Osteocyte (in vitro differentiated cells): ENCODE results near the gene PMEPA1. TPM values are rescaled to one million over a fixed set of nuclear protein-coding genes. Genes with fewer than 3 reads are reported as not detected.

ENCODE experiments used
- DNase-seq: peaks from one replicate; pipeline ENCODE4 v3.0.0; 2021; ENCODE audit warnings: mixed read lengths; ENCODE audit not compliant: unreplicated experiment; ENCODE audit errors: extremely low spot score
- H3K27ac Mint-ChIP-seq: one replicate; pipeline ENCODE4 v1.8.0; 2021; ENCODE audit warnings: mild to moderate bottlenecking, mixed read lengths; ENCODE audit not compliant: unreplicated experiment
- H3K27me3 Mint-ChIP-seq: one replicate; pipeline ENCODE4 v1.8.0; 2021; ENCODE audit warnings: mixed read lengths; ENCODE audit not compliant: unreplicated experiment
- H3K36me3 Mint-ChIP-seq: one replicate; pipeline ENCODE4 v1.8.0; 2021; ENCODE audit warnings: mixed read lengths; ENCODE audit not compliant: unreplicated experiment
- H3K4me1 Mint-ChIP-seq: one replicate; pipeline ENCODE4 v1.8.0; 2021; ENCODE audit warnings: mixed read lengths; ENCODE audit not compliant: unreplicated experiment
- H3K4me3 Mint-ChIP-seq: one replicate; pipeline ENCODE4 v1.8.0; 2021; ENCODE audit warnings: mild to moderate bottlenecking, moderate library complexity, mixed read lengths; ENCODE audit not compliant: unreplicated experiment
- H3K9me3 Mint-ChIP-seq: one replicate; pipeline ENCODE4 v1.8.0; 2021; ENCODE audit warnings: mixed read lengths; ENCODE audit not compliant: unreplicated experiment
- total RNA-seq: library from RNA; stranded (reverse); gene quantifications from 2 replicates; pipeline ENCODE4 v1.2.1, GENCODE V29; 2021
- TF ChIP-seq, protein P1 (sequence below): fragments of 200-600 bp; sonication (generic); IDR thresholded peaks from 2 replicates; pipeline ENCODE4 v1.5.0; 2021; ENCODE audit warnings: antibody characterized with exemption, mild to moderate bottlenecking, moderate library complexity

PMEPA1 gene
- total RNA-seq, 1 donor from 2014 or later: 24.1 TPM

DNA sequence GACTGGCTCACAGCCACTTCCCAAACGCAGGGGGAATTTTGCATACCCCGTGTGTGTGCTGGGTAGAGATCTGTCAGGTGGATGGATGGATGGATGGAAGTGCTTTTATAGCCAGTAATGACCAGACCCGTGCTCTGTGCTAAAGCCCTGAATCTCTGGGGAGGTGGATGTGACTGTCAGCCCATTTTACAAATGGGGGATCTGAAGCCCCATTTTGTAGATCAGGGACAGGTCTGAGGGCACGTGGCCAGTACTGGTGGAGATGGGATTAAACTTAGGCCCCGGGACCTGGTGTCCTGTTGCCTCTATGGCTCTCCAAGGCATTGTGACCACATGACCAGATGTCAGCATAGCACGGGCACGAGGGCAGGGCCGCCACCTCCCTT, 51.4 kb downstream of the PMEPA1 start:
- TF ChIP-seq, protein P1, sequence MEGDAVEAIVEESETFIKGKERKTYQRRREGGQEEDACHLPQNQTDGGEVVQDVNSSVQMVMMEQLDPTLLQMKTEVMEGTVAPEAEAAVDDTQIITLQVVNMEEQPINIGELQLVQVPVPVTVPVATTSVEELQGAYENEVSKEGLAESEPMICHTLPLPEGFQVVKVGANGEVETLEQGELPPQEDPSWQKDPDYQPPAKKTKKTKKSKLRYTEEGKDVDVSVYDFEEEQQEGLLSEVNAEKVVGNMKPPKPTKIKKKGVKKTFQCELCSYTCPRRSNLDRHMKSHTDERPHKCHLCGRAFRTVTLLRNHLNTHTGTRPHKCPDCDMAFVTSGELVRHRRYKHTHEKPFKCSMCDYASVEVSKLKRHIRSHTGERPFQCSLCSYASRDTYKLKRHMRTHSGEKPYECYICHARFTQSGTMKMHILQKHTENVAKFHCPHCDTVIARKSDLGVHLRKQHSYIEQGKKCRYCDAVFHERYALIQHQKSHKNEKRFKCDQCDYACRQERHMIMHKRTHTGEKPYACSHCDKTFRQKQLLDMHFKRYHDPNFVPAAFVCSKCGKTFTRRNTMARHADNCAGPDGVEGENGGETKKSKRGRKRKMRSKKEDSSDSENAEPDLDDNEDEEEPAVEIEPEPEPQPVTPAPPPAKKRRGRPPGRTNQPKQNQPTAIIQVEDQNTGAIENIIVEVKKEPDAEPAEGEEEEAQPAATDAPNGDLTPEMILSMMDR: no peak
- DNase-seq: no peak
- H3K36me3 Mint-ChIP-seq: peaks cover 21% of the 10 kb centered on the region
- H3K9me3 Mint-ChIP-seq: no peaks in the 10 kb centered on the region
- H3K27me3 Mint-ChIP-seq: no peaks in the 10 kb centered on the region
- peaks cover 1% of the 10 kb centered on the region for H3K4me1 Mint-ChIP-seq
- no peak overlapping the region for H3K4me3 Mint-ChIP-seq
- no peak overlapping the region for H3K27ac Mint-ChIP-seq

DNA sequence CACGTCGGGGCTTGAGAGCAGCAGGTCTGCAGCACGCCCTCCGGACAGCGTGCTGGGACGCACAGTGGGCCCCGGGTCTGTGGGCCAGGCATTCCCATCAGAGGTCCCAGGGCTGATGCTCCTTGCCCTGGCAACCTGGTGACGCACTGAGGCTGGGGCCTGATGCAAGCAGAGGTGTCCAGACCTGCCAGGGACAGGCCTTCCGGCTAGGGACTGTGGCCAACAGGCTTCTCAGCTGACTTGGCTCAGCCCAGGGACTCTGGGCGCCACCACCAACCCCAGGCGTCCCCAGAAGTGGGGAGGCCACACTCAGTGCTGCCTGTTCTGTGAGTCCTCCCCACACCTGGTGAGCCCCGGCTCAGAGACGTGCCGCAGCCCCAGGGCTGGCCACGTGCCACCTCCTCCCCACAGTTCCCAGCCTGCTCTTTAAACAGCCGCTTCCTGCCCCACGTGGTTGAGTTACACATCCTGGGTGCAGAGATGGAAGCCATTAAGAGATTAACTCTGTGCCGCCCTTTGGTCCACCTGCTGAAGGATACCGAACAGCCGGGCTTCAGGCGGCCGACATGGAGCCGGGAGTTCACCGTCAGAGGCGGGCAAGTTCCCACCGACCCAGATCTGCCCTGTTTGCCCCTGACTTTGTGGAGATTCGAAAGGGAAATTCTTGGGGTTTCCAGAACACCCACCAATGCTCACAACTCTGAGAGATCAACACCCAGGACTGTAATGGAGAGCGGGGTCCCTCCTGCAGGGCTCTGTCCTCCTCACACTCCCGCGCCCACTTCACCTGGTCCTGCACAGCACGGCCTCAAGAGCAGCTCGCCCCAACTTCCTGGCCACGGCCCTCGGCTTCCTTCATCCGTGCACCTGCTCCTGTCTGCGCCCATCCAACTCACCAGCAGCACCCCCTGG, 52.0 kb downstream of the PMEPA1 start:
- peaks cover 1% of the 10 kb centered on the region for H3K4me1 Mint-ChIP-seq
- H3K27me3 Mint-ChIP-seq: no peaks in the 10 kb centered on the region
- H3K9me3 Mint-ChIP-seq: no peaks in the 10 kb centered on the region
- TF ChIP-seq, protein P1: no peak
- no peak overlapping the region for H3K27ac Mint-ChIP-seq
- DNase-seq: peak; percentile 79
- H3K36me3 Mint-ChIP-seq: peaks cover 21% of the 10 kb centered on the region
- H3K4me3 Mint-ChIP-seq: no peak overlapping the region

DNA sequence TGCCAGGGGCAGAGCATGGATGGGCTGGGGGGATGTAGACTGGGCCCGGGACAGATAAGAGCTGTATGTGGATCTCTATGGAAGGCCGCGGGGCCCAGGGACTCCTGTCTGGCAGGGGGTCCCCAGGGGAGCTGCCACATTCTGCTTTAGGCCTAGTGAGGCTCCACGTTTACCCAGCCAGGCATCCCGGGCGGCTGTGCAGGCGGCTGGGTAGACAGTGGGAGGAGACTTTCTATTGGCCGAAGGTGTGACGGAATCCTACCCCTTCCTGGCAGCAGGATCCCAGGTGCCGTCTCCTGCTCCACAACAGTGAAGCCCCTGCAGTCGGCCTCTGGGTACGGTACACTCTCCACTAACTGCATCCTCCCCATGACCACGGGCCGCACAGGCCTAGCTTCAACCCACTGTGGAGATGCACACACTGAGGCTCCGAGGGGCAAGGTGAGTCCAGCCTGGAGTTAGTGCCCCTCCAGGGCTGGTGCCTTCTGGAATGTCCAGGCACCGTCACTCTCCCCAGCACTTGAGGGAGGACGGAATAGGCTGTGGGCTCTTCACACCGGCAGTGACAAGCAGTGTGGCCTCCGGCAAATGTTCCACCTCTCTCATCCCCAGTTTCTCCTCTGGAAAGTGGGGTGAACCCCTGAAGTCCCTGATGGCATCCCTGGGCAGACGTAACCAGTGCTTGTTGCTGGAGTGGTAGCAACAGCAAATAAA, 52.8 kb downstream of the PMEPA1 start:
- DNase-seq: peak; percentile 76
- no peak overlapping the region for H3K27ac Mint-ChIP-seq
- TF ChIP-seq, protein P1: no peak
- H3K4me3 Mint-ChIP-seq: no peak overlapping the region
- no peaks in the 10 kb centered on the region for H3K27me3 Mint-ChIP-seq
- peaks cover 1% of the 10 kb centered on the region for H3K4me1 Mint-ChIP-seq
- H3K36me3 Mint-ChIP-seq: peaks cover 21% of the 10 kb centered on the region
- no peaks in the 10 kb centered on the region for H3K9me3 Mint-ChIP-seq

DNA sequence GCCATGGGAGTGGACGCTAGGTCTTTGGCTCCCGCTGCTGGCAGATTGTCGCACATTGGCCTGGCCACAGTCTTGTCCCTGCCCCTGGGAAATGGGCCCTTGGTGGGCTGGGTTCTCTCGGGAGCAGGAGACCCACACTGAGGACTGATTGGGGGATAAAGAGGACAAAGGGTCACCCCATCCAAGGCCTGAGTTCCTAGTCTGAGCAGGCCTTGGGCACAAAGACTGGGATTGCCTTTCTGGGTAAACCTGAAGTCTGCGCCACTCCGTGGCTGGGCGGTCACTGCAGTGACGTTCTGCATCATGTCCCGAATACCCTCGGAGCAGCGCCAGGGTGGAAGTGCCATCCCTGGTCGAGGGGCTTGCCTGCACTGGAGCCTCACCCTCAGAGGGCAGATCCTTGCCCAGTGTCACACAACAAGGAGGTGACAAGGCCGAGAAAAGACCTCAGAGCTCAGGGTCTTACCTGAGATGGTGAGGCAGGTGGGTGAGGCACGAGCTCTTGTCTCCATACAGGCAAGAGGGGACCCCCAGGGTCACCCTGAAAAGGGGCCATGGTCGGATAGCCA, 53.5 kb downstream of the PMEPA1 start:
- TF ChIP-seq, protein P1: no peak
- peak; percentile 81 for DNase-seq
- H3K27ac Mint-ChIP-seq: no peak overlapping the region
- H3K27me3 Mint-ChIP-seq: no peaks in the 10 kb centered on the region
- peaks cover 1% of the 10 kb centered on the region for H3K4me1 Mint-ChIP-seq
- no peak overlapping the region for H3K4me3 Mint-ChIP-seq
- peaks cover 24% of the 10 kb centered on the region for H3K36me3 Mint-ChIP-seq
- H3K9me3 Mint-ChIP-seq: no peaks in the 10 kb centered on the region

DNA sequence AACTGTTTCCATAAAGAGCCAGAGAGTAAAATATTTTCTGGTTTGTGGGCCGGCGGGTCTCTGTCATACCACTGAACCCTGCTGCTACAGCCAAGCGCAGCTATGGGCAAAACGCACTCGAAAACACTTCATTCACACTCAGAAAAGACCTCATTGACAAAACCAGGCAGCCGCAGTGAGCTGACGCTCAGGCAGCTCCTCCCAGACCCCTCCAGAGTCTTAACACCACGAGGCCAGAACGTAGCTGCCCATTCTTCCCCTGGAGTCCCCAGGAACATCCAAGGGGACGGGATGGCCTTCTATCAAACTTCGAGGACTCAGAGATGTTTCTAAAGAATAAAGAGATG, 54.0 kb downstream of the PMEPA1 start:
- no peak overlapping the region for H3K4me3 Mint-ChIP-seq
- no peaks in the 10 kb centered on the region for H3K9me3 Mint-ChIP-seq
- peaks cover 1% of the 10 kb centered on the region for H3K4me1 Mint-ChIP-seq
- no peak overlapping the region for H3K27ac Mint-ChIP-seq
- H3K27me3 Mint-ChIP-seq: no peaks in the 10 kb centered on the region
- no peak for DNase-seq
- TF ChIP-seq, protein P1: no peak
- peaks cover 28% of the 10 kb centered on the region for H3K36me3 Mint-ChIP-seq
